IPS-18a (cell line): ENCODE data around the gene ARL5C.

Source experiments
- H3K27ac ChIP-seq: one replicate; pipeline ENCODE4 v1.5.1; 2013; ENCODE audit warnings: low read length
- H3K27me3 ChIP-seq: one replicate; pipeline ENCODE4 v1.6.1; 2013; ENCODE audit warnings: mild to moderate bottlenecking, low read length; ENCODE audit not compliant: control insufficient read depth, insufficient read depth
- H3K36me3 ChIP-seq: one replicate; pipeline ENCODE4 v1.6.1; 2013; ENCODE audit warnings: low read depth, low read length; ENCODE audit not compliant: control insufficient read depth
- H3K4me1 ChIP-seq: one replicate; pipeline ENCODE4 v1.6.1; 2013; ENCODE audit warnings: low read depth, low read length; ENCODE audit not compliant: control insufficient read depth
- H3K4me3 ChIP-seq: one replicate; pipeline ENCODE4 v1.5.1; 2013; ENCODE audit warnings: low read length
- H3K9ac ChIP-seq: one replicate; pipeline ENCODE4 v1.6.1; 2013; ENCODE audit warnings: mild to moderate bottlenecking, low read length, moderate library complexity
- H3K9me3 ChIP-seq: one replicate; pipeline ENCODE4 v1.6.1; 2013; ENCODE audit warnings: low read depth, low read length; ENCODE audit not compliant: control insufficient read depth

The ARL5C gene

DNA sequence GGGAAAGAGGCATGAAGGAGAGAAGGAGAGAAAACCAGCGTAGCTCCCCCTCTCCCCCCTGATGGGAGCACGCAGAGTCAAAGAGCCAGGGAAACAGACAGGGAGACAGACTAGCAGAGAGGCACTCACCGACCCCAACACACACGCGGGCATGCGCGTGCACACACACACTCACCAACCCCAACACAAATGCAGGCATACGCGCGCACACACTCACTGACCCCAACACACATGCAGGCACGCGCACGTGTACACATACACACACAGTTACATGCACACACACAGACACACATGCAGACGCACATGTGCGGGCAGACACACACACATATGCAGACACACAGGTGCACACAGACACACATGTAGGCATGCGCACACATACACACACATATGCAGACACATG lies 26.9 kb upstream of the ARL5C start:
- no peaks in the 10 kb centered on the region for H3K9me3 ChIP-seq
- peaks cover 38% of the 10 kb centered on the region for H3K36me3 ChIP-seq
- H3K27me3 ChIP-seq: no peaks in the 10 kb centered on the region
- no peak overlapping the region for H3K4me3 ChIP-seq
- H3K9ac ChIP-seq: no peak overlapping the region
- H3K27ac ChIP-seq: no peak overlapping the region
- peaks cover 21% of the 10 kb centered on the region for H3K4me1 ChIP-seq

DNA sequence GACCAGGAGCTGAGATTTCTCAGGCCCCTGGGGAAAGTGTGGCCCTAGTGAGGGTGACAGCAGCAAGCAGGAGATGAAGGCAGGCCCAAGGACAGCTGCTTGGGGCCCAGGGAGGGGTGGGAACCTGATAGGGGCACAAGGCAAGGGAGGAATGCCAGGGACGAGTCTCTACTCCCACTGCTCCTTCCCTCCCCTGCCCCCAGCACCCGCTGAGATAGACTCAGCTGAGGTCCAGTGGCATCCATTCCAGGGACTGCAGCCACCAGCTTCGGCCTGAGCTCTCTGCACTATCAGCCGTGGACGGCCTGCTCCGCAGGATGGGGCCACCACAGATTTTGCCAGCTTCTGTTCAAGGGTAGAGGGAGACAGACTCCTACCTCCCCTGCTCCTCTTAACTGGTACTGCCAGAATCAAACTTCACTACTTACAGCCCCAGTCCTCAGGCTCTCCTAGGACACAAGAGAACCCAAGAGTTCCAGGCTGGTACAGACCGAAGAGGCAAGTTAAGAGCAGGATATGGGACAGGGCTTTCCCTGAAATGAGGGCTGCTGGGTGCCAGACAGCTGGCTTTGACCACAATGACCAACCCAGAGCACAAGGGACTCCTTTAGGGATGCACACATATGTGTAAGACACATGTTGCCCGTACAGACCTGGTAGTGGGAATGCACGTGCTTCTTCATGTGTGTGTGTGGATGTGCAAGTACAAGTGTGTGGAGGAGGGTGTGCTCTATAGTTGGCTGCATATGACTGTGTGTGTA lies 26.0 kb upstream of the ARL5C start:
- H3K36me3 ChIP-seq: peaks cover 46% of the 10 kb centered on the region
- H3K27me3 ChIP-seq: no peaks in the 10 kb centered on the region
- peaks cover 20% of the 10 kb centered on the region for H3K4me1 ChIP-seq
- no peak overlapping the region for H3K4me3 ChIP-seq
- H3K27ac ChIP-seq: no peak overlapping the region
- H3K9ac ChIP-seq: no peak overlapping the region
- no peaks in the 10 kb centered on the region for H3K9me3 ChIP-seq

DNA sequence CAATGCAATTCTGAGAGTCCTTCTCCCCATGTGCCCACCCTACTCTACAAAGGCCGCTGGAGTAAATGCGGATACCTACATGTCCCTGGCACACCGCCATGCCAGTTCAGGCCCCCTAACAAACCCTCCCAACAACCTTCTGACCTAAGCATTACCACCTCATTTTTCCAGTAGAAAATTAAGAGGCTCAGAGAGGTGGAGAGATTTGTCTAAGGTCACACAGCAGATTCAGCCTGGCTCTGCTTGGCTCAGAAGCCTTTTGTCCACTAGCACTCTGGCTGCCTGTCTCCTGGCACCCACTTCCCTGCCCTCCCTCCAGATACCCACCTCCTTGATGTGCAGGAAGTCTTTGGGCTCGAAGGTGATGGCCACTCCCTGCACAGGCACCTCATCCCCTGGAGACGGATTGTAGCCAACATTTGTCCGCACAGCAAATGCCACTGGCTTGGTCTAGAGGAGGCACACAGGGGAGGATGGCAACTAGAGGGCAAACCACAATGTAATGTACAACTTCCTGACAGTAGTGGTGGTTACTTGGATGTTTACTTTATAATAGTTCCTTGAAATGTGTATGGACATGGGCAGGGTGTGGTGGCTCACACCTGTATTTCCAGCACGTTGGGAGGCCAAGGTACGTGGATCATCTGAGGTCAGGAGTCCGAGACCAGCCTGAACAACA lies 21.3 kb upstream of the ARL5C start:
- Histone ChIP-seq H3K9me3 (no peaks in the 10 kb centered on the region), H3K4me3 (no peak overlapping the region), H3K27ac (no peak overlapping the region), H3K36me3 (peaks cover 57% of the 10 kb centered on the region), H3K27me3 (no peaks in the 10 kb centered on the region), H3K9ac (no peak overlapping the region), H3K4me1 (no peaks in the 10 kb centered on the region)

DNA sequence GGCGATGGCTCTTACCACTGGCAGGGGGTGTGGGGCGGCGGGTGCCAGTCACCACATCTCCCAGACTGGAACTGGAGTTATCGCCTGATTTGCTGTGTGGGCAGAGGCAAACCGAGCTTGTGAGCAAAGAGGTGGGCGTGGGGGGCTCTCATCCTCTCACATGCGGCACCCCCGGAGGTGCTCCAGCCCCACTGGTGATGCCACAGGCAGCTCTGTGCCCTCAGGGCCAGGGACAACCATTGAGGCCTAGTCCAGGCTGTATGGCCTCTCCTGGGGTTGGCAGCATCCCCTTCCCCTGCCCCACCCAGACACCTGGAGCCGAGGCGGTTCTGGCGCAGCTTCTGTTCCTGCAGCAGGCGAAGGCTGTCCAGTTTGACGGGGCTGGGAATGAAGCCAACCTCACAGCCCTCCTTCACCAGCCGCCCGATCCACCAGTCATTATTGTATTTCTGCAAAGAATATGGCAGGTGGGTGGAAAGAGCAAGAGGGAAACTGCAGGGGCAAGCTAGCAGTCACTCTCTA lies 20.6 kb upstream of the ARL5C start:
- Histone ChIP-seq H3K9ac (no peak overlapping the region), H3K27ac (no peak overlapping the region), H3K4me1 (no peaks in the 10 kb centered on the region), H3K36me3 (peaks cover 50% of the 10 kb centered on the region), H3K9me3 (no peaks in the 10 kb centered on the region), H3K4me3 (no peak overlapping the region), H3K27me3 (no peaks in the 10 kb centered on the region)

DNA sequence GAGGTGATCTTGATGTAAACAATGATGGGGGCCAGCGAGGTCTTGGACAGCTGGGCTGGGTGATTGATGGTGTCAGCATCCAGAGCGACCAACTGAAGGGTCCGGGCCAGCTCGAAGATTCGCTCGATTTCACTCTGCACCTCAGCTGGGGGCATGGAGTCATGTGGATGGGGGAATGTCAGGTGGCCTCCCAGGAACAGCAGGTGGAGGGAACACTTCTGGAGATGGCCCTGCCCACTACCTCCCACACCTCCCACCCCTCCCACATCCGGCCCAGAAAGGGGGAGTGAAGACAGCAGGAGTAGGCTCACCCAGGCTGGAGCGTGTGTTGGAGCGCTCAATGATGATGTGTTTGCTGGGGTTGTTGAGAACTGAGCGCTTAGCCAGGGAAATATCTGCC lies 17.8 kb upstream of the ARL5C start:
- Histone ChIP-seq H3K9ac (no peak overlapping the region), H3K4me3 (no peak overlapping the region), H3K27me3 (no peaks in the 10 kb centered on the region), H3K36me3 (peaks cover 44% of the 10 kb centered on the region), H3K4me1 (no peaks in the 10 kb centered on the region), H3K9me3 (no peaks in the 10 kb centered on the region), H3K27ac (no peak overlapping the region)

DNA sequence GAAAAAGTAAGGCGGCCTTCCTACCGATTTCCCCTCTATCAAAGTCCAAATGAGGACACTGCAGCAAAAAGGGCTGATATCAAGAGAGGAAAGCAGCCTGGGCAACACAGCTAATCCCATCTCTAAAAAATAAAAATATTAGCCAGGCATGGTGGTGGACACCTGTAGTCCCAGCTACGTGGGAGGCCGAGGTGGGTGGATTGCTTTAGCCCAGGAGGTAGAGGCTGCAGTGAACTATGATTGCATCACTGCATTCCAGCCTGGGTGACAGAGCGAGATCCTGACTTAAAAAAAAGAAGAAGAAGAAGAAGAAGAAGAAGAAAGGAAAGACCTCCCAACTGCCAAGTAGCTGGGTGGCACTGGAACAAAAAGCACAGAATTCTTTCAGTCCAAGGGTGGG lies 17.1 kb upstream of the ARL5C start:
- no peaks in the 10 kb centered on the region for H3K4me1 ChIP-seq
- no peak overlapping the region for H3K9ac ChIP-seq
- H3K27me3 ChIP-seq: no peaks in the 10 kb centered on the region
- peaks cover 42% of the 10 kb centered on the region for H3K36me3 ChIP-seq
- H3K9me3 ChIP-seq: no peaks in the 10 kb centered on the region
- no peak overlapping the region for H3K4me3 ChIP-seq
- H3K27ac ChIP-seq: no peak overlapping the region

DNA sequence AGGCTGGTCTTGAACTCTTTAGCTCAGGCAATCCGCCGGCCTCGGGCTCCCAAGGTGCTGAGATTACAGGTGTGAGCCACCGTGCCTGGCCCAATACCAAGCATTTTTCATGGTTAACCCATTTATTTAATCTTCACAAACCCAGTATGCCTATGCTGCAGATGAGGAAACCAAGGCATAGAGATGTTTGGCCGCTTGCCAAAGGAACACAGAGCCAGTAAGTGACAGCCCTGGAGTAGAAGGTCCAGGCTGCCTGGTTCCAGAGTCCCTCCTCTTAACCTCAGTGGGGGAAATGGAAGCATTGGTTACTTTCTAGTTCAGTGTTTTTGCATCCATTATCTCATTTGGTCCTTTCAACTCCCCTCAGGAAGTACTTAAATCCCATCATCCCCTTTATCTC lies 15.3 kb upstream of the ARL5C start:
- Histone ChIP-seq H3K9ac (no peak overlapping the region), H3K4me3 (no peak overlapping the region), H3K36me3 (peaks cover 27% of the 10 kb centered on the region), H3K9me3 (no peaks in the 10 kb centered on the region), H3K4me1 (no peaks in the 10 kb centered on the region), H3K27ac (no peak overlapping the region), H3K27me3 (no peaks in the 10 kb centered on the region)

DNA sequence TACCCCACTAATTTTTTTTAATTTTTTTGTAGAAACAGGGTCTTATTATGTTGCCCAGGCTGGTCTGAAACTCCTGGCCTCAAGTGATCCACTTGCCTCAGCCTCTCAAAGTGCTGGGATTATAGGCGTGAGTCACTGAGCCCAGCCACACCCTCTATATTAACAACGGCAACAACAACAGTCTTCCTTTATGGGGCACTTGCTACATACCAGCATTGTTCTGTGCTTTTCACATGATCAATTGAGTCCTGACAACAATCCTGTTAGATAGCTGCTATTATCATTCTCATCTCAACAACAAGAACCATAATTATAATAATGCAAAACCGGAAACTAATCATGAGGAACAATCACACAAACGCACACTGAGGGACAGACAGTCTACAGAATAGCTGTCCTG lies 12.6 kb upstream of the ARL5C start:
- H3K27ac ChIP-seq: no peak overlapping the region
- H3K9ac ChIP-seq: no peak overlapping the region

DNA sequence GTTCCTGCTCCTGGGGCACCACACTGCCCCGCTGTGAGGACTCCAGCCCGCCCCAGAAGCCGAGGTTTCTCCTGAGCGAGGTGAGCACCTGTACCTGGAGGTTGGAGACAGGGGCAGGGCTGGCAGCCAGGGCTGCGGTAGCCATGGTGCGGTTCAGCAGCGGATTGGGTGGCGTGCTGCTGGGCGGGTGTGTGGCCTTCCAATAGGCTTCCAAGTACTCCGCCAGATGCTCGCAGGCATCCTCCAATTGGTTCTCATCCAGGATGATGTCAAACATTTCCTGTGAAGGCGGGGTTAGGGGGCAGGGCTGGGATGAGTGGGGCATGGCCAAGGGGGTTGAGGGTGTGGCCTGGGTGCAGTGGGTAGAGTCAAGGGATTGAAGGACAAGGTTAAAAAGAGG lies 11.3 kb upstream of the ARL5C start:
- Histone ChIP-seq H3K27ac (no peak overlapping the region), H3K36me3 (peaks cover 4% of the 10 kb centered on the region), H3K4me1 (peaks cover 4% of the 10 kb centered on the region), H3K4me3 (no peak overlapping the region), H3K9ac (no peak overlapping the region), H3K27me3 (no peaks in the 10 kb centered on the region), H3K9me3 (no peaks in the 10 kb centered on the region)

More for the DNA sequence above, 12.6 kb upstream of the ARL5C start:
- Histone ChIP-seq H3K4me1 (peaks cover 4% of the 10 kb centered on the region), H3K9me3 (no peaks in the 10 kb centered on the region), H3K27me3 (no peaks in the 10 kb centered on the region), H3K36me3 (peaks cover 14% of the 10 kb centered on the region), H3K4me3 (no peak overlapping the region)

DNA sequence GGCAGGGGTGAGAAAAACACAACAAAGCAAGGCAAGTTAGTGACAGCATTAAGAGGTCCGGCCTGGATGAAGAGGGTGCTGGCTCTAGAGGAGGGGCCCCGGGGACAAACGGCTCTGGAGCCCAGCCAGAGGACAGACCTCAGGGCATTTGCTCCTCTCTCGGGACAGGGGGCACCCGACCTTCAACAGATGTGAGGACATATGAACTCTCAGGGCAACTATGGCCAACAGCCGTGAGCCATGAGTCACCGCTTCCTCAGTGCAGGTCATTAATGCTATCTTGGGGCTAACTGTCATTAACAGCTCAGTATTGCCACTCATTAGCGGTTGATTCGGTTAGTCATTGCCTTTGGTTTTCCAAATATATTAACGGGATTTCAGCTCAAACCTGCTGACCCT lies 9.7 kb upstream of the ARL5C start:
- Histone ChIP-seq H3K9me3 (no peaks in the 10 kb centered on the region), H3K27me3 (no peaks in the 10 kb centered on the region), H3K4me1 (peaks cover 4% of the 10 kb centered on the region), H3K36me3 (peaks cover 4% of the 10 kb centered on the region), H3K9ac (no peak overlapping the region), H3K4me3 (no peak overlapping the region), H3K27ac (no peak overlapping the region)

DNA sequence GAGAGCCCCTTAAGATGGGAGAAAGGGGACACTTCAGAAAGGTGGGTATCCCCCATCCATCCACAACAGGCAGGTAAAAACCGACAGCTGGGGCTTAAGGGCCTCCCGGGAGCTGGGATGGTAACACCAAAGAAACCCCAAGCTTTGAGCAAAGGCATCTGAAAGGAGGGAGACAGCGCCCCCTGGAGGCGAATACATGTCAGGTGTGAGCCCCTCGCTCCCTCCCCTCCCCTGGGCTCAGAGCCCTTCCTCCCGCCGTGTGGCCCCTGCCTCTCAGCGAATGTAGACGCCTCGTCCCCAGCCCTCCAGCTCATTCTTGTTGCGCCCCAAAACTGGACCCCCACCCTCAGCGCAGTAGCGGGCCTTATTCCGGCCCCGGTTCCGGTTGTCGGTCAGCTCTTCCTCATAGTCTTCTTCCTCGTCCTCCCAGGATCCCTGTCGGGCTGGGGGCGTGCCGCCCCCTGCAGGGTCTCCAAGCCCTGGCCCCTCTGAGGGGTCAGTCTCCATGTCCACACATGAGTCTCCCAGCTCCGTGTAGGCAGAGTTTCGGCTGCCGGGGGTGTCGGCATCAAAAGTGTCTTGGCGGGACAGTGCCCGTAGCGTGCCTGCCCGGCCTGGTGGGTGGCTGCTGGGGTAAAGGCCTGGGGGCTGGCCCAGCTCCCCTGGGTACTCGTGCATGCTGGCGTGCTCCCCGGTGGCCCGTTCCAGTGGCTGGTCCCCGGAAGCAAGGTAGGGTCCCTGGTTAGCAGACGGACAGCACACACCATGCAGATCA lies 9.1 kb upstream of the ARL5C start:
- H3K27ac ChIP-seq: no peak overlapping the region
- H3K9ac ChIP-seq: no peak overlapping the region
- H3K36me3 ChIP-seq: peaks cover 4% of the 10 kb centered on the region
- no peaks in the 10 kb centered on the region for H3K27me3 ChIP-seq
- peak overlapping the region; percentile 21 for H3K4me3 ChIP-seq
- H3K9me3 ChIP-seq: no peaks in the 10 kb centered on the region
- peaks cover 4% of the 10 kb centered on the region for H3K4me1 ChIP-seq
